HepG2 (cell line): ENCODE results near the gene DYNC1LI2.

Source experiments
- BHLHE40 ChIP-seq: IDR thresholded peaks from 2 replicates; pipeline ENCODE4 v1.6.1; 2011; ENCODE audit warnings: low read length, improper control_type of control experiment
- FOXK1 ChIP-seq: sonication (generic); formaldehyde crosslinking; IDR thresholded peaks from 2 replicates; pipeline ENCODE4 v1.4.0; 2020; ENCODE audit warnings: low read depth, missing genetic modification reagents, borderline replicate concordance
- POLR2A ChIP-seq, 2 experiments: IDR thresholded peaks; 2 replicates each; pipeline ENCODE4 v1.6.1; 2011; ENCODE audit warnings: low read depth in 2 of 2, low read length in 2 of 2, mild to moderate bottlenecking in 1 of 2, moderate library complexity in 1 of 2; ENCODE audit not compliant: insufficient read depth in 1 of 2
- RBAK ChIP-seq: sonication (generic); formaldehyde crosslinking; IDR thresholded peaks from 2 replicates; pipeline ENCODE4 v1.5.1; 2020; ENCODE audit warnings: mild to moderate bottlenecking, missing genetic modification reagents
- TAF15 ChIP-seq: fragments of 200-400 bp; formaldehyde crosslinking; IDR thresholded peaks from one replicate; pipeline ENCODE4 v1.6.1; 2018; ENCODE audit warnings: mild to moderate bottlenecking, low read depth, low read length; ENCODE audit not compliant: poor library complexity, severe bottlenecking
- TCF12 ChIP-seq, 2 experiments: fragments of 450-650 bp in 1 of 2; sonication (generic) in 1 of 2; formaldehyde crosslinking in 1 of 2; IDR thresholded peaks; 2 replicates each; pipeline versions ENCODE4 v1.6.1 to v1.8.0; 2017 to 2022; ENCODE audit warnings: antibody characterized with exemption in 1 of 2, mild to moderate bottlenecking in 1 of 2, missing genetic modification reagents in 1 of 2, moderate library complexity in 1 of 2
- TEAD3 ChIP-seq: optimal IDR thresholded peaks from 2 replicates; pipeline ENCODE3; 2016; ENCODE audit warnings: borderline replicate concordance
- YY1 ChIP-seq: IDR thresholded peaks from 2 replicates; pipeline ENCODE4 v1.6.1; 2011; ENCODE audit warnings: low read length, low read depth, moderate library complexity, mild to moderate bottlenecking; ENCODE audit not compliant: insufficient read depth, insufficient replicate concordance
- ZKSCAN1 ChIP-seq: fragments of 150-350 bp; IDR thresholded peaks from 2 replicates; pipeline ENCODE4 v1.6.1; 2014; ENCODE audit warnings: low read length

- TF ChIP-seq FOXK1 (CRISPR knock-in tag) (no peak), YY1 (no peak), TAF15 (no peak), TCF12 (IDR thresholded peaks at IDR 0.05) (no peak), TCF12 (CRISPR knock-in tag; IDR thresholded peaks at IDR 0.05) (no peak), TEAD3 (CRISPR knock-in tag) (no peak), BHLHE40 (no peak), POLR2A (IDR thresholded peaks at IDR 0.05; ENCODE audit: insufficient read depth in 1 of 2, low read depth in 2 of 2, low read length in 2 of 2) (no peak), ZKSCAN1 (no peak), RBAK (CRISPR knock-in tag) (no peak)
Measured at GRCh38 chr16:66717776-66718175, 33.6 kb downstream of the DYNC1LI2 start.
